ENCODE measurements around the gene PXT1. TPM values are rescaled to one million over a fixed set of nuclear protein-coding genes. Genes with fewer than 3 reads are reported as not detected.

PXT1 gene
- total RNA-seq, 2 donors from 2014 or later, result not detected

GRCh38 chr6:36371211-36371610, 71.4 kb downstream of the PXT1 start:
- no peaks in the 10 kb centered on the region for H3K9me3 ChIP-seq
- no peaks in the 10 kb centered on the region for H3K27me3 ChIP-seq (replicated peaks; ENCODE audit: insufficient read depth)
- TF ChIP-seq CTCF (IDR thresholded peaks at IDR 0.05), result no peak
- no peak overlapping the region for H3K27ac ChIP-seq
- DNase-seq (ENCODE audit: low spot score), result no peak
- no peak for ATAC-seq (ENCODE audit: insufficient number of reproducible peaks, low FRiP score, low read depth)
- peaks cover 0 to 19% of the 10 kb centered on the region in 2 donors for H3K4me1 ChIP-seq (ENCODE audit: control insufficient read depth in 1 of 2, low read depth in 2 of 2)
- H3K4me3 ChIP-seq, result no peak overlapping the region
- H3K36me3 ChIP-seq, result no peaks in the 10 kb centered on the region

- Histone ChIP-seq H3K9me3 (no peaks in the 10 kb centered on the region), H3K4me1 (ENCODE audit: control insufficient read depth in 1 of 2, low read depth in 2 of 2) (peaks cover 0 to 16% of the 10 kb centered on the region in 2 donors), H3K27ac (no peak overlapping the region), H3K27me3 (replicated peaks; ENCODE audit: insufficient read depth) (no peaks in the 10 kb centered on the region), H3K36me3 (no peaks in the 10 kb centered on the region), H3K4me3 (no peak overlapping the region)
- DNase-seq (ENCODE audit: low spot score) (no peak), ATAC-seq (ENCODE audit: insufficient number of reproducible peaks, low FRiP score, low read depth) (no peak)
- no peak for TF ChIP-seq CTCF (IDR thresholded peaks at IDR 0.05)
Observed at GRCh38 chr6:36370638-36371037, 72.0 kb downstream of the PXT1 start.

- no peak for ATAC-seq (ENCODE audit: insufficient number of reproducible peaks, low FRiP score, low read depth)
- Histone ChIP-seq H3K36me3 (no peaks in the 10 kb centered on the region), H3K27me3 (replicated peaks; ENCODE audit: insufficient read depth) (no peaks in the 10 kb centered on the region), H3K4me1 (ENCODE audit: control insufficient read depth in 1 of 2, low read depth in 2 of 2) (peaks cover 0 to 1% of the 10 kb centered on the region in 2 donors), H3K9me3 (no peaks in the 10 kb centered on the region), H3K4me3 (no peak overlapping the region), H3K27ac (no peak overlapping the region)
- no peak for TF ChIP-seq CTCF (IDR thresholded peaks at IDR 0.05)
- DNase-seq (ENCODE audit: low spot score), result no peak
Observed at GRCh38 chr6:36368921-36369865, 73.5 kb downstream of the PXT1 start.

GRCh38 chr6:36368421-36368820, 74.2 kb downstream of the PXT1 start:
- no peak for DNase-seq (ENCODE audit: low spot score)
- no peak for ATAC-seq (ENCODE audit: insufficient number of reproducible peaks, low FRiP score, low read depth)

More at GRCh38 chr6:36368421-36368820, 74.2 kb downstream of the PXT1 start:
- TF ChIP-seq CTCF (IDR thresholded peaks at IDR 0.05), result no peak
- Histone ChIP-seq H3K36me3 (no peaks in the 10 kb centered on the region), H3K4me1 (ENCODE audit: control insufficient read depth in 1 of 2, low read depth in 2 of 2) (no peaks in the 10 kb centered on the region), H3K27ac (no peak overlapping the region), H3K4me3 (no peak overlapping the region), H3K27me3 (replicated peaks; ENCODE audit: insufficient read depth) (no peaks in the 10 kb centered on the region), H3K9me3 (no peaks in the 10 kb centered on the region)

Measured in thoracic aorta (tissue), 2 donors.